EL (cell line): ENCODE data around the gene XPOT.
A peak's percentile ranks its signal among the peaks of the same experiment; 100 is the strongest.

ENCODE experiments used
- DNase-seq: peaks from one replicate; pipeline ENCODE4 v3.0.0-alpha.2; 2016

XPOT gene

GRCh38 chr12:64470495-64470894, 66.3 kb downstream of the XPOT start:
- DNase-seq = no peak

- DNase-seq = no peak
Observed at GRCh38 chr12:64473176-64473575, 69.0 kb downstream of the XPOT start.

- no peak for DNase-seq
Observed at GRCh38 chr12:64475518-64475917, 71.3 kb downstream of the XPOT start.

GRCh38 chr12:64476844-64477243, 72.7 kb downstream of the XPOT start:
- DNase-seq = no peak

GRCh38 chr12:64478661-64479060, 74.5 kb downstream of the XPOT start:
- no peak for DNase-seq

- DNase-seq = peak; percentile 72
Observed at GRCh38 chr12:64480148-64480547, 76.0 kb downstream of the XPOT start.

GRCh38 chr12:64486657-64487056, 82.5 kb downstream of the XPOT start:
- DNase-seq = no peak

GRCh38 chr12:64491718-64492117, 87.5 kb downstream of the XPOT start:
- no peak for DNase-seq

GRCh38 chr12:64493513-64493912, 89.3 kb downstream of the XPOT start:
- no peak for DNase-seq

GRCh38 chr12:64494998-64495729, 91.0 kb downstream of the XPOT start:
- no peak for DNase-seq

GRCh38 chr12:64496839-64497400, 92.7 kb downstream of the XPOT start:
- DNase-seq = no peak

GRCh38 chr12:64497484-64497883, 93.3 kb downstream of the XPOT start:
- no peak for DNase-seq

GRCh38 chr12:64497903-64498302, 93.7 kb downstream of the XPOT start:
- DNase-seq = no peak

- no peak for DNase-seq
Observed at GRCh38 chr12:64500394-64500793, 96.2 kb downstream of the XPOT start.
